LNCAP (cell line): Measurements from ENCODE around the gene ADGRF1.

Experiments
- CTCF ChIP-seq: fragments of 450-650 bp; IDR thresholded peaks from 2 replicates; pipeline ENCODE4 v1.5.1; 2017; ENCODE audit warnings: mild to moderate bottlenecking

Gene ADGRF1

GRCh38 chr6:47027315-47027714 lies 14.8 kb downstream of the ADGRF1 start:
- TF ChIP-seq CTCF: no peak

GRCh38 chr6:47026679-47027078 lies 15.5 kb downstream of the ADGRF1 start:
- no peak for TF ChIP-seq CTCF

GRCh38 chr6:47023573-47023972 lies 18.6 kb downstream of the ADGRF1 start:
- no peak for TF ChIP-seq CTCF

- TF ChIP-seq CTCF: no peak
These were observed 19.9 kb downstream of the ADGRF1 start for GRCh38 chr6:47022191-47022590.

- TF ChIP-seq CTCF: no peak
These were observed 22.2 kb downstream of the ADGRF1 start for GRCh38 chr6:47019941-47020340.

- TF ChIP-seq CTCF: no peak
These were observed 25.2 kb downstream of the ADGRF1 start for GRCh38 chr6:47016909-47017308.

GRCh38 chr6:47016261-47016660 lies 25.9 kb downstream of the ADGRF1 start:
- no peak for TF ChIP-seq CTCF

GRCh38 chr6:47014401-47014800 lies 27.7 kb downstream of the ADGRF1 start:
- no peak for TF ChIP-seq CTCF
